Adrenal gland (tissue), 12 donors: ENCODE results near the gene ARHGEF37. TPM values are rescaled to one million over a fixed set of nuclear protein-coding genes. Genes with fewer than 3 reads are reported as not detected.

ENCODE experiments used
- DNase-seq, 7 donors: peaks; one replicate each; pipeline ENCODE4 v3.0.0-alpha.2; 2019 to 2020
- H3K27ac ChIP-seq, 5 donors: fragments of 200-600 bp; sonication (generic) in 4 of 5; 1 replicate in 3 of 5; 2 replicates in 2 of 5; pipeline versions ENCODE4 v1.5.1 to v1.8.0; 2016 to 2020; ENCODE audit warnings: mild to moderate bottlenecking in 1 of 5
- H3K27me3 ChIP-seq: fragments of 200-600 bp; 2 replicates; pipeline ENCODE4 v1.8.0; 2021
- H3K36me3 ChIP-seq, 2 donors: fragments of 200-600 bp; replicated peaks in 1 of 2; 1 replicate in 1 of 2; 2 replicates in 1 of 2; pipeline versions ENCODE4 v1.5.1 to v1.8.0; 2018 to 2022
- H3K4me1 ChIP-seq, 2 donors: fragments of 200-600 bp; replicated peaks in 1 of 2; 1 replicate in 1 of 2; 2 replicates in 1 of 2; pipeline versions ENCODE4 v1.5.1 to v1.8.0; 2018 to 2021
- H3K4me3 ChIP-seq, 4 donors: fragments of 200-600 bp; sonication (generic) in 3 of 4; one replicate each; pipeline ENCODE4 v1.5.1; 2016 to 2018
- H3K9me3 ChIP-seq, 3 donors: fragments of 200-600 bp; sonication (generic) in 1 of 3; replicated peaks in 1 of 3; 1 replicate in 2 of 3; 2 replicates in 1 of 3; pipeline versions ENCODE4 v1.5.1 to v1.8.0; 2016 to 2021
- CTCF ChIP-seq, 6 experiments: fragments of 450-650 bp in 4 of 6; fragments of 200-600 bp in 2 of 6; sonication (generic) in 1 of 6; IDR thresholded peaks; 1 replicate in 5 of 6; 2 replicates in 1 of 6; pipeline versions ENCODE4 v1.5.1 to v1.8.0; 2016 to 2021; ENCODE audit warnings: antibody characterized with exemption in 6 of 6, mild to moderate bottlenecking in 2 of 6, moderate library complexity in 1 of 6
- POLR2A ChIP-seq, 2 donors: fragments of 450-650 bp; IDR thresholded peaks; one replicate each; pipeline ENCODE4 v1.6.1; 2017; ENCODE audit warnings: antibody characterized with exemption in 2 of 2, mild to moderate bottlenecking in 2 of 2, moderate library complexity in 1 of 2
- WGBS, 4 donors: extraction: QIAGEN DNeasy Blood & Tissue Kit in 2 of 4; methylation state at CpG; one replicate each; pipeline versions ENCODE4 v1.1.5 to v1.1.7; 2013 to 2017; 5-methylcytosine and 5-hydroxymethylcytosine counted together
- intact Hi-C, 2 donors: fragments of 100-400 bp; cut with DNase I; formaldehyde crosslinking; loops; one replicate each; pipeline versions ENCODE4 v1.14.1 to v1.15.0; 2022 to 2023
- polyA plus RNA-seq, 3 donors: library from polyadenylated mRNA; stranded (reverse); fragments of 200-250 nt in 2 of 3; fragments of 350-450 nt in 1 of 3; fragmentation: Illumina TruSeq in 1 of 3; extraction: RNeasy Lipid Tissue Mini Kit (QIAGEN cat#74804) in 1 of 3; gene quantifications; one replicate each; pipeline ENCODE4 v1.2.3, GENCODE V29; 2013 to 2014
- total RNA-seq, 9 donors: library from RNA; depleted of rRNA in 4 of 9; stranded (reverse); fragments of >200 nt in 4 of 9; fragments of 120-200 nt in 1 of 9; fragmentation: NEBNext Ultra II Directional in 1 of 9; extraction: Animal tissue kit (Norgen Biotek cat#: 25700) in 1 of 9; gene quantifications; one replicate each; pipeline versions ENCODE4 v1.1.0 to v1.2.4, GENCODE V29; 2013 to 2023
- donor health status: healthy with polysubstance abuse.
- donor health status: Bipolar disorder and iron deficiency.
- donor health status: DM: yes; HTN: yes; CAD: no.
- donor health status: DM: no; HTN: no; CAD: no.
- donor health status: DM: no; HTN: no; CAD: no.
- donor health status: DM: yes; HTN: yes; CAD: no.

ARHGEF37 gene
- total and polyA plus RNA-seq, 12 donors: 0.83 to 8.4 (median 4.0) TPM

- no peak overlapping the region for H3K4me3 ChIP-seq
These were observed 22.6 kb downstream of the ARHGEF37 start for GRCh38 chr5:149603920-149604319.

GRCh38 chr5:149604321-149604720 lies 23.0 kb downstream of the ARHGEF37 start:
- TF ChIP-seq POLR2A (IDR thresholded peaks at IDR 0.05): no peak
- no peak for TF ChIP-seq CTCF (IDR thresholded peaks at IDR 0.05)
- Histone ChIP-seq H3K9me3 (no peaks in the 10 kb centered on the region), H3K4me3 (no peak overlapping the region), H3K27ac (no peak overlapping the region), H3K4me1 (no peaks in the 10 kb centered on the region), H3K36me3 (no peaks in the 10 kb centered on the region), H3K27me3 (no peaks in the 10 kb centered on the region)
- intact Hi-C loops: no loop called here
- no peak for DNase-seq
- 91 to 98% (median 96%) methylated on average over 1 of the region's 1 CpG for WGBS, 4 donors

More at GRCh38 chr5:149603920-149604319, 22.6 kb downstream of the ARHGEF37 start:
- no peaks in the 10 kb centered on the region for H3K4me1 ChIP-seq
- 92 to 96% (median 94%) methylated on average over 2 of the region's 2 CpGs for WGBS, 4 donors
- H3K9me3 ChIP-seq: no peaks in the 10 kb centered on the region
- no peaks in the 10 kb centered on the region for H3K36me3 ChIP-seq
- no peak for DNase-seq
- intact Hi-C loops: no loop called here
- H3K27ac ChIP-seq: no peak overlapping the region
- no peaks in the 10 kb centered on the region for H3K27me3 ChIP-seq
- TF ChIP-seq POLR2A (IDR thresholded peaks at IDR 0.05): no peak
- no peak for TF ChIP-seq CTCF (IDR thresholded peaks at IDR 0.05)

- Histone ChIP-seq H3K4me1 (no peaks in the 10 kb centered on the region), H3K27ac (no peak overlapping the region), H3K36me3 (peaks cover 0 to 2% of the 10 kb centered on the region in 2 donors), H3K27me3 (no peaks in the 10 kb centered on the region), H3K9me3 (no peaks in the 10 kb centered on the region), H3K4me3 (no peak overlapping the region)
- WGBS, 4 donors: 77 to 83% (median 79%) methylated on average over 5 of the region's 5 CpGs
- intact Hi-C loops: no loop called here
- DNase-seq: no peak
- TF ChIP-seq CTCF (IDR thresholded peaks at IDR 0.05) (no peak), POLR2A (IDR thresholded peaks at IDR 0.05) (no peak)
These were observed 24.2 kb downstream of the ARHGEF37 start for GRCh38 chr5:149605354-149605997.

GRCh38 chr5:149605998-149606724 lies 24.9 kb downstream of the ARHGEF37 start:
- WGBS, 4 donors: 72 to 88% (median 78%) methylated on average over 11 of the region's 11 CpGs
- TF ChIP-seq POLR2A (IDR thresholded peaks at IDR 0.05) (no peak), CTCF (IDR thresholded peaks at IDR 0.05) (no peak)
- intact Hi-C loops: no loop called here
- H3K36me3 ChIP-seq: peaks cover 0 to 3% of the 10 kb centered on the region in 2 donors
- no peak overlapping the region for H3K4me3 ChIP-seq
- no peak overlapping the region for H3K27ac ChIP-seq
- peak in 1 of 7 donors; percentile 24 for DNase-seq
- H3K4me1 ChIP-seq: no peaks in the 10 kb centered on the region
- H3K9me3 ChIP-seq: no peaks in the 10 kb centered on the region
- no peaks in the 10 kb centered on the region for H3K27me3 ChIP-seq
